ENCODE results near the gene ESR2. TPM values are rescaled to one million over a fixed set of nuclear protein-coding genes. Genes with fewer than 3 reads are reported as not detected.
"Not testable (repeated sequence)": the region's sequence is repeated elsewhere in the genome, so short reads cannot be mapped to it uniquely, and the experiment has no call there.

ESR2 gene
- total RNA-seq, 4 donors from 2014 or later, result 0.27 to 1.0 (median 0.78) TPM; not detected in 1

DNA sequence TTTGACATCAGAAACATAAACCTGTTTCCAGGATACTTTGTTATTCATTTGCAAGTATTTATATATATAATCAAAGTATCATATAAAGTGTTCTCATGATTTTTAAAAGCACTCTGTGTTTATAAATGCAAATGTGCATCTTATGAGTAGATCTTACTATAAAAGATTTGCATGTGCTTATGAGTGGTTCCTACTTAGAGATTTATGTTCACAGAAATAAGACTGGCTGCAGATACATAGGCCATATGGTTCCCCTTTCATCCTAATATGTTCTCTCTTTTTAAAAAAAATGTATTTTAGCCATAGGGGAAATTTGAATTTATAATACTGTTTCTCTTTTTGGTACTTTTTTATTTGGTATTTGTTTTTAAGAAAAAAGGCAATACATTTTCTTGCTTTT, 174.2 kb downstream of the ESR2 start:
- no peak overlapping the region for H3K4me3 ChIP-seq (replicated peaks in 1 of 3)
- TF ChIP-seq POLR2A (IDR thresholded peaks at IDR 0.05), result no peak
- TF ChIP-seq, protein P1, sequence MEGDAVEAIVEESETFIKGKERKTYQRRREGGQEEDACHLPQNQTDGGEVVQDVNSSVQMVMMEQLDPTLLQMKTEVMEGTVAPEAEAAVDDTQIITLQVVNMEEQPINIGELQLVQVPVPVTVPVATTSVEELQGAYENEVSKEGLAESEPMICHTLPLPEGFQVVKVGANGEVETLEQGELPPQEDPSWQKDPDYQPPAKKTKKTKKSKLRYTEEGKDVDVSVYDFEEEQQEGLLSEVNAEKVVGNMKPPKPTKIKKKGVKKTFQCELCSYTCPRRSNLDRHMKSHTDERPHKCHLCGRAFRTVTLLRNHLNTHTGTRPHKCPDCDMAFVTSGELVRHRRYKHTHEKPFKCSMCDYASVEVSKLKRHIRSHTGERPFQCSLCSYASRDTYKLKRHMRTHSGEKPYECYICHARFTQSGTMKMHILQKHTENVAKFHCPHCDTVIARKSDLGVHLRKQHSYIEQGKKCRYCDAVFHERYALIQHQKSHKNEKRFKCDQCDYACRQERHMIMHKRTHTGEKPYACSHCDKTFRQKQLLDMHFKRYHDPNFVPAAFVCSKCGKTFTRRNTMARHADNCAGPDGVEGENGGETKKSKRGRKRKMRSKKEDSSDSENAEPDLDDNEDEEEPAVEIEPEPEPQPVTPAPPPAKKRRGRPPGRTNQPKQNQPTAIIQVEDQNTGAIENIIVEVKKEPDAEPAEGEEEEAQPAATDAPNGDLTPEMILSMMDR (IDR thresholded peaks at IDR 0.05), result no peak
- H3K4me1 ChIP-seq, result peaks cover 39 to 46% of the 10 kb centered on the region in 2 donors
- H3K36me3 ChIP-seq, result peaks cover 15 to 36% of the 10 kb centered on the region in 2 donors
- peak overlapping the region in 1 of 3 donors; percentile 94 for H3K27ac ChIP-seq
- DNase-seq, result no peak
- intact Hi-C loops (cut with DNase I), result no loop called here
- H3K27me3 ChIP-seq, result no peaks in the 10 kb centered on the region
- H3K9me3 ChIP-seq, result no peaks in the 10 kb centered on the region

DNA sequence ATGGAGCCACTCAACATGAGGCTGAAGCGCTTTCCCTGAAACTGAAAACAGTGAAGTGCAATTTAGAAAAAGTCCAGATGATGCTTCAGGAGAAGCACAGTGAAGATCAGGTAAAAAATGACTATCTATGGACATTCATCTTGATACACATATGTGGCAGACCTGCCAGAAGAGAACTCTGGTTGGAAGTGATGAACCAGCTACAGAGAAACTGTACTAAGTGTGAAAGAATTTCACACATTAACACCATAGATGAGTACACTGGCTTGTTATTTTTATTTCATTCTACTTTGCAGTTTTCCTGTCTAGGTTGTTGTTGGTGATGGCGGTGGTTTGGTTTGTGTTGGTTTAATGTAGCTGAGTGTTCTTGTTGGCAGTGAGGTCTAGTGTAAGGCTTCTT, 174.7 kb downstream of the ESR2 start:
- intact Hi-C loops (cut with DNase I), result no loop called here
- no peak overlapping the region for H3K4me3 ChIP-seq (replicated peaks in 1 of 3)
- peaks cover 13 to 35% of the 10 kb centered on the region in 2 donors for H3K36me3 ChIP-seq
- H3K27me3 ChIP-seq, result no peaks in the 10 kb centered on the region
- DNase-seq, result no peak
- WGBS, 2 donors, result 98 to 99% methylated on average over 2 of the region's 2 CpGs
- no peaks in the 10 kb centered on the region for H3K9me3 ChIP-seq
- peaks cover 39 to 48% of the 10 kb centered on the region in 2 donors for H3K4me1 ChIP-seq
- H3K27ac ChIP-seq, result peak overlapping the region in 2 of 3 donors; percentile 92 to 94
- TF ChIP-seq, protein P1 (IDR thresholded peaks at IDR 0.05), result no peak
- TF ChIP-seq POLR2A (IDR thresholded peaks at IDR 0.05), result no peak

DNA sequence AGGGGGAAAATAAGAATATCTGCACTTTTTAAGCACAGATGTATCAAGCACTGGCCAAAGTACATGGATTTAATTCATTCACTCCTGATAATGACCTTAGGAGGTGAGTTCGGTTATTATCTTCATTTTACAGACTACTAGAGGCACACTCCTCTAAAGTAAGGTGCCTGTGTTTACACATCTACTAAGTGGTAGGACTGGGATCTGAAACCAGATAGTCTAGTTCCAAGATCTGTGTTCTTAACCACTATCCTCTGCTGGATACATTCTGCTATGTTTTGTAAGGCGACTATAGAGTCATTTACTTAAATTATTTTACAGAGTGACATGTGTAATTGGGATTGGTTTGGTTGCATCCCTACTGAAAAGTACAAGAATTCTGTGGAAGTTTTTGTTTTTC, 175.3 kb downstream of the ESR2 start:
- TF ChIP-seq POLR2A (IDR thresholded peaks at IDR 0.05), result no peak
- TF ChIP-seq, protein P1 (IDR thresholded peaks at IDR 0.05), result no peak
- H3K27ac ChIP-seq, result peak overlapping the region; percentile 82 to 94 (median 92)
- no peak for DNase-seq
- H3K4me3 ChIP-seq (replicated peaks in 1 of 3), result no peak overlapping the region
- no peaks in the 10 kb centered on the region for H3K9me3 ChIP-seq
- H3K27me3 ChIP-seq, result no peaks in the 10 kb centered on the region
- intact Hi-C loops (cut with DNase I), result no loop called here
- WGBS, 2 donors, result 72 to 83% methylated on average over 2 of the region's 2 CpGs
- H3K4me1 ChIP-seq, result peaks cover 45 to 54% of the 10 kb centered on the region in 2 donors
- H3K36me3 ChIP-seq, result peaks cover 13 to 29% of the 10 kb centered on the region in 2 donors

DNA sequence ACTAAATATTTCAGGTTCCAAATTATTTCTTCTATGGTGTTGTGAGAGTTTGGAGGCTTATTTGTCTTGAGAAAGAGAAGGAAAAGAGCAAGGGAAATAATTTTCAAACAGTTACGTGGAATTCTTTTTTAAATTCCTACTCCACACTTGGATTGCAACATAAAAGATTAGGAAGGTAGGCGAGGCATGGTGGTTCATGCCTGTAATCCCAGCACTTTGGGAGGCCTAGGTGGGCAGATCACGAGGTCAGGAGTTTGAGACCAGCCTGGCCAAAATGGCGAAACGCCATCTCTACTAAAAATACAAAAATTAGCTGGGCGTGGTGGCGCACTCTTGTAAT, 175.8 kb downstream of the ESR2 start:
- intact Hi-C loops (cut with DNase I), result not testable (repeated sequence)

DNA sequence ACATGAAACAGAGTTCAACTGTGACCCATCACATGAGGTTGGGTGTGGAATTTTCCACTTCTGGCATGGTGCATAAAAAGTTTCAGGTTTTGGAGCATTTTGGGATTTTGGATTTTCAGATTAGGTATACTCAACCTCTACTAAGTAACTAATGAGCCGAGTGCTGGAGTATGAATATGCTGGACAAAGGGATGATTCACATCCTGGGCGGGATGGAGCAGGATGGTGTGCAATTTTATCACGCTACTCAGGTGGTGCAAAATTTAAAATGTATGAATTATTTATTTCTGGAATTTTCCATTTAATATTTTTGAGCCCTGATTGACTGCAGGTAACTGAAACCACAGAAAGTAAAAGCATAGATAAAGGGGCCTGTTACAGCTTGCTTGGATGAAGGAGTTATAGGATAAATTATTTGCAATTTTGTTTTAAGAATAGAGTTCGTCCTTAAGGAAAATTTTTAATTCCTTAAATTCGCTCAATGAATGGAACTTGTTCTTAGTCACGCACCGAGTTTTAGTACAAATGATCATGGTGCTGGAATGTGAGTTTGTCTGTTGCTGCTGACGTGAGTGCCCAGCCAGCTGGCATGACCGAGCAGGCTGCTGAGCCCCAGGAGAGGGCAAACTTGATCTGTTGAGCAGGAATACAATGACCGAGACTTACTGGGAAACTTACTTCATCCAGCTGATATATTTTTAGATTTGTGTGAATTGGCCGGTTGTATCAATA, 176.3 kb downstream of the ESR2 start:
- DNase-seq, result peak; percentile 92 to 93
- Histone ChIP-seq H3K27ac (peak overlapping the region; percentile 87 to 94 (median 92)), H3K4me3 (replicated peaks in 1 of 3) (no peak overlapping the region), H3K36me3 (peaks cover 6 to 19% of the 10 kb centered on the region in 2 donors), H3K9me3 (no peaks in the 10 kb centered on the region), H3K27me3 (no peaks in the 10 kb centered on the region), H3K4me1 (peaks cover 56 to 64% of the 10 kb centered on the region in 2 donors)
- TF ChIP-seq, protein P1 (IDR thresholded peaks at IDR 0.05), result peak in 3 of 6 experiments; percentile 28 to 38 (median 30)
- TF ChIP-seq POLR2A (IDR thresholded peaks at IDR 0.05), result peak in 1 of 2 donors; percentile 49
- intact Hi-C loops (cut with DNase I), result no loop called here
- WGBS, 2 donors, result 48 to 49% methylated on average over 11 of the region's 11 CpGs

More for the DNA sequence above, 175.8 kb downstream of the ESR2 start:
- peaks cover 50 to 60% of the 10 kb centered on the region in 2 donors for H3K4me1 ChIP-seq
- peak overlapping the region; percentile 82 to 94 (median 92) for H3K27ac ChIP-seq
- H3K4me3 ChIP-seq (replicated peaks in 1 of 3); H3K27me3 ChIP-seq; H3K9me3 ChIP-seq: not testable (repeated sequence)
- H3K36me3 ChIP-seq, result peaks cover 11 to 24% of the 10 kb centered on the region in 2 donors
- 78% methylated on average over 7 of the region's 7 CpGs for WGBS, 2 donors
- DNase-seq, result peak; percentile 16 to 32
